Sciatic nerve (tissue), 2 donors: Measurements from ENCODE around the gene TSSC4. TPM values are rescaled to one million over a fixed set of nuclear protein-coding genes. Genes with fewer than 3 reads are reported as not detected.

ENCODE experiments used
- ATAC-seq: fragments of 200-7000 bp; cut with Tn5 transposase; one replicate; pipeline ENCODE4 v1.9.1; 2020; ENCODE audit warnings: mild to moderate bottlenecking, moderate library complexity
- DNase-seq: peaks from one replicate; pipeline ENCODE4 v3.0.0-alpha.2; 2020; ENCODE audit warnings: low spot score
- intact Hi-C: fragments of 100-400 bp; cut with DNase I; formaldehyde crosslinking; loops from one replicate; pipeline ENCODE4 v1.14.2; 2022
- total RNA-seq: library from RNA; stranded (reverse); fragmentation: NEBNext Ultra II Directional; extraction: Animal tissue kit (Norgen Biotek cat#: 25700); gene quantifications from one replicate; pipeline ENCODE4 v1.2.1, GENCODE V29; 2021
- donor health status: DM: no; HTN: no; CAD: no.
- donor health status: DM: no; HTN: no; CAD: no.

The TSSC4 gene
- total RNA-seq, 1 donor from 2014 or later, result 41.0 TPM

DNA sequence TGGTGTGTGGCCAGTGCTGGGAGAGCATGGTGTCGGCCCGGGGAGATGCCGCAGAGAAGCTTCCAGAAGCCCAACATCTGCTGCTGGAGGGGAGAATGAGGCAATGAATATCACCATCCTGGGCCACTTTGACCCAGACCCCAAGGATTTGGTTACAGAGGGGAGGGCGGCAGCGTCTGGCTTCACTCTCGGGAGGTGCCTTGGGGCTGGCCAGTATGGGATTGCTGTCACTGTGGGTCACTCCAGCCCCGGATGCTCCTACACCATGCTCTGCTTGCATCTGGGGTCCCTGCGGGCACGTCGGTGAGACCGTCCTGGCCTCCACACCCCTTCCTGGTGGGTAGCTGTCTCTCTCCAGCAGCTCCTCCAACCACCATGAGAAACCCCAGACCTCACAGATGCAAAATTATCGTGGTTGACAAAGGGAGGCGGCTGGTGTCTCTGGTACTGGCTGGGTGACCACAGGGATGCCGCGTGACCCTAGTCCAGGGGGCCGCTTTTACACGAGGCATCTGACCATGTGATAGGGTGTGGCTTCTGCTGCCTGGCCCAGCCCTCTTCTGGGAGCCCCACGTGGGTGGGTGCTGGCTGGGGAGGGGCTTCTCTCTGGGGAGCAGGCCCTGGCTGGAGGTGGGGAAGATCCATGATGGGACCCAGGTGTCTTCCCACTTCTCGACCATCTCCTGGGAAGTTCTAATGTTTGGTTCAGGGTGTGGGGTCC, 49.9 kb downstream of the TSSC4 start:
- DNase-seq (no peak), ATAC-seq (no peak)
- intact Hi-C loops, result no loop called here

DNA sequence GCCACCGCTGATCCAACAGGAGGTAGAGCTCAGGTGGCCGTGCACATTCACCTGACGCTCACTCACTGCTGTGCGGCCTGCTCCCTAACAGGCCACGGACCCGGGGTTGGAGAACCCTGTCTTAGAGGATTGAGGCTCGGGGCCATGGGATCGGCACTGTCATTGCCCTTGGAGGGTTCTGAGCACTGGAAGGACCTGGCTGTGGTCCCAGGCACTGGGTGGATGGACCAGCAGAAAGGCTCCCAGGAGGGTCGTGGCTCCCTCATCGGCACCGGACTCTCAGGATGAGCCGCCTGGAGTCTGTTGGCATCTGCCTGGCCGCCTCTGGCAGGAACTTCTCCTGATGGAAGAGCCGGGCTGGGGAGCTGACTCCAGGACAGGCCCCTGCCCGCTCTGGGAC, 50.8 kb downstream of the TSSC4 start:
- no peak for ATAC-seq
- no peak for DNase-seq
- intact Hi-C loops, result no loop called here

DNA sequence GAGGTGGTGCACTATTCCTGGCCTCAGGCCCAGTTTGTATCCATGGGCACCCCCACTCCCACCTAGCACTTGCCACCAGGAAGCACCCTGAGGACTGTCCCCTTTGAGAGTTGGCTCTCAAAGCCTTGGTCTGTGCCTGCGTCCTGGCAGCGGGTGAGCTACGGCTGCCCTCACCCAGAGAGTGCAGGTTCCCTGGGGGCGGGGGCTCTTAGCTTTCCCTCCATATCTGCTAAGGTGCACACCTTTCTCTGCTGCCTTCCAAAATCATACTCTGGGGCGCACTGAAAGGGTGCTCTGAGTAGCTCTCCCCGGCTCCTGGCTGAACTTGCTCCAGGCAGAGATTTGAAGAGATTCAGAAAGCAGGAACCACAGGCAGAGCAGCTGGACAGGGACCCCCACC, 51.4 kb downstream of the TSSC4 start:
- intact Hi-C loops, result no loop called here
- DNase-seq, result no peak
- no peak for ATAC-seq

DNA sequence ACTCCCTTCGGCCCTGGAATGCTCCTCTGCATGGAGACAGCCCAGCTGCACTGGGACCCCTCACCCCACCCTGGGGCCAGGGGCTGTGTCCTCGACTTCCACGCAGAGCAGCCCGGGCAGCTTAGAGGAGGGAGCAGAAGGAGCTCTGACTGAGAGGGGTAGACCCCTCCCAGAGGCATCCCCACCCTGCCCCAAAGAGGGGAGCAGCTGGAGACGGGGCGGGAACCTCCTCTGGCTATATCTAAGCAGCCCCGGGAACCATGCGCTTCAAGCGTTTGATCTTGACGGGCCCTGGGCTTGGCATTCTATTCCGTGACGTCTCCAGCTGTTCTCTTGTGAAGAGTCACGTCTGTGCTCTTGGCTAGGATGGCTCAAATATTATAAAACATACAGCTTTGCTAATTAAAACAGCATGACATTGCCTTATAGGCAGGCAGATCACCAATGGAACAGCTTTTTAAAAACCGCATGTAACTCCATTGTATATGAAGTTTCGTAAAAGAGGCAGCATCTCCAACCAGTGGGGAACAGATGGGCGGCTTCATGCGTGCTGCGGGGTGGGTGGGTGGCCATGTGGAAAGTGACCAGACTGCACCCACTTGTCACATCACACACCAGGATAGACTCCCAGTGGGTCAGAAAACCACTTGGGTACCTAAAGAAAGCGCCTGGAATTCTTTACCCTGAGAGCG, 51.9 kb downstream of the TSSC4 start:
- DNase-seq (no peak), ATAC-seq (no peak)
- intact Hi-C loops, result no loop called here

DNA sequence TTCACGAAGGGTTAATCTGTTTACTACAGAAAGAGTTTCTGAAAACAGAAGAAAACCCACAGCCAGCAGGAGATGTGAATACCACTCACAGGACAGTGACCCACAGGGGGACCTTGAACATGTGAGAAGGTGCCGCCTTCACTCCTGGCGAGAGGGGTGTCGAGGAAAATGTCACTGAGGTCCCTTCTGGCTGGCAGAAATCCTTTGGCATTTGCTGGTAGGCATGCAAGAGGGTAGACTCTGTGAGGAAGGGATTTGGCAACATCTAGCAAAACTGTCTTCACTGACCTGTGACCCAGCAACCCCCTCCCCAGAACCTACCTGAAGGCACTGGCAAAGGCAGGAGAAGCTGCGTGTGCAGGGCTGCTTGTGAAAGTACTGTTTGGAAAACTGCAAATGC, 52.9 kb downstream of the TSSC4 start:
- DNase-seq, result no peak
- intact Hi-C loops, result no loop called here
- no peak for ATAC-seq

Other genes with a start within 250 kb of the TSSC4 start
- gene INS, start 239.5 kb upstream of the TSSC4 start, total RNA-seq, result 1.5 TPM
- gene TH, start 228.9 kb upstream of the TSSC4 start, total RNA-seq, result 0.36 TPM
- gene ASCL2, start 130.2 kb upstream of the TSSC4 start, total RNA-seq, result 0.80 TPM
- 3.1 TPM for gene C11orf21, start 98.8 kb upstream of the TSSC4 start, total RNA-seq
- 7.3 TPM for gene TSPAN32, start 98.7 kb upstream of the TSSC4 start, total RNA-seq
- gene CD81, start 23.4 kb upstream of the TSSC4 start, total RNA-seq, result 618 TPM
- not detected for gene TRPM5, start 43.8 kb downstream of the TSSC4 start, total RNA-seq
- 6.2 TPM for gene KCNQ1, start 44.3 kb downstream of the TSSC4 start, total RNA-seq